ENCODE measurements around the gene SFXN2. TPM values are rescaled to one million over a fixed set of nuclear protein-coding genes. Genes with fewer than 3 reads are reported as not detected.

SFXN2 gene
- total RNA-seq, 4 donors from 2014 or later = 2.6 to 8.1 (median 4.4) TPM

- TF ChIP-seq CTCF (IDR thresholded peaks at IDR 0.05; ENCODE audit: low read depth) = no peak
Observed at GRCh38 chr10:102752266-102752930, 38.0 kb downstream of the SFXN2 start.

- no peak for TF ChIP-seq CTCF (IDR thresholded peaks at IDR 0.05; ENCODE audit: low read depth)
Observed at GRCh38 chr10:102752934-102753664, 38.7 kb downstream of the SFXN2 start.

GRCh38 chr10:102753718-102754117 lies 39.3 kb downstream of the SFXN2 start:
- no peak for TF ChIP-seq CTCF (IDR thresholded peaks at IDR 0.05; ENCODE audit: low read depth)

- TF ChIP-seq CTCF (IDR thresholded peaks at IDR 0.05; ENCODE audit: low read depth) = no peak
Observed at GRCh38 chr10:102757323-102757722, 42.9 kb downstream of the SFXN2 start.

- TF ChIP-seq CTCF (IDR thresholded peaks at IDR 0.05; ENCODE audit: low read depth) = no peak
Observed at GRCh38 chr10:102758240-102758932, 44.0 kb downstream of the SFXN2 start.

- TF ChIP-seq CTCF (IDR thresholded peaks at IDR 0.05; ENCODE audit: low read depth) = no peak
Observed at GRCh38 chr10:102759497-102760210, 45.2 kb downstream of the SFXN2 start.

Measured in subcutaneous adipose tissue (tissue), 4 donors.